CD4-positive, alpha-beta T cell treated with Interleukin-15 for 1 hour (primary cell): ENCODE results near the gene FES.

Source experiments
- DNase-seq: peaks from one replicate; pipeline ENCODE4 v3.0.0-alpha.2; 2020

The FES gene

DNA sequence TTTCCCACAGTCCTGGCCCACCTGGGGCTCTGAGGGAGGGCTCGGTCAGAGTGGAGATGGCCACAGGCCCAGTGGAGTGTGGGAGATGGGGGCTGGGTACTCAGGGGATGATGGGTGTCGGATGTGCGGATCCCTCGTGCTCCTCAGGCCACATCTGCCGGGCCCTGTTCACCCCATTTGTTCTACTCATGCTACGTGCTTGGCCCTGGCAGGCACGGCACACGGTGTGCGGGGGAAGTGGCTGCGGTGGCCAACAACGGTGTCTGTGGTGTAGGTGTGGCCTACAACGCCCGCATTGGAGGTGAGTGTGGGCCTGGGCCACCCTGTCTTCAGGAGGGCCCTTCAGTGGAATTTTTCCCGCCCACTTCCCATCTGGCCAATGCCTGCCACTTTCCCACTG lies 7.0 kb upstream of the FES start:
- DNase-seq, result no peak

GRCh38 chr15:90877996-90878395 lies 6.3 kb upstream of the FES start:
- DNase-seq, result no peak

- DNase-seq, result no peak
Observed at GRCh38 chr15:90878660-90879059, 5.6 kb upstream of the FES start.

- DNase-seq, result no peak
Observed at GRCh38 chr15:90879730-90880366, 4.5 kb upstream of the FES start.

DNA sequence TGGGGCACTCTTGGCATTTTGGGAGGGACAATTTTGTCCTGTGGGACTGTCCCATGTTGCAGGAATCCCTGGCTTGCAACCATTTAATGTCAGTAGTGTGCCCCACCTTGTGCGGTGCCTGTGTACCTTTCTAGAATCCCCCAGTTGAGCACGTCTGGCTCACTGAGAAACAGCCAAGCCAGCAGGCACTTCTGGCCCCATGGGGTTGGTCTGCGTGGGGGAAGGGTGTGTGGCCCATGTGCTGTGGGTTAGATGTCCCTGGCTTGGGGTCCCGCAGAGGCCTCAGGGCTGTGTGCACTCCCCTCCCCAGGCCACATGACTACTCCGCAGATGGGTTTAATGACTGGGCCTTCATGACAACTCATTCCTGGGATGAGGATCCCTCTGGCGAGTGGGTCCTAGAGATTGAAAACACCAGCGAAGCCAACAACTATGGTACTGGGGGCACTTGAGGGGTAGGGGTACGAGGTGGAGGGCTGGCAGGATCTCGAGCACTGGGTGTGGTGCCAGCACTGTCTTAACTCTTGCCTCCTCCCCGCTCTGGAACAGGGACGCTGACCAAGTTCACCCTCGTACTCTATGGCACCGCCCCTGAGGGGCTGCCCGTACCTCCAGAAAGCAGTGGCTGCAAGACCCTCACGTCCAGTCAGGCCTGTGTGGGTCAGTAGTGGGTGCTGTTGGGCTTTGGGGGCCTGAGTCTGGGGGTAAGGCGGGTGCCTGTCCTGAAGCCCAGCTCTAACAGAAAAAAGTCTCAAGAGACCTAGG lies 3.7 kb upstream of the FES start:
- DNase-seq, result no peak

GRCh38 chr15:90881181-90881977 lies 2.9 kb upstream of the FES start:
- DNase-seq, result no peak

DNA sequence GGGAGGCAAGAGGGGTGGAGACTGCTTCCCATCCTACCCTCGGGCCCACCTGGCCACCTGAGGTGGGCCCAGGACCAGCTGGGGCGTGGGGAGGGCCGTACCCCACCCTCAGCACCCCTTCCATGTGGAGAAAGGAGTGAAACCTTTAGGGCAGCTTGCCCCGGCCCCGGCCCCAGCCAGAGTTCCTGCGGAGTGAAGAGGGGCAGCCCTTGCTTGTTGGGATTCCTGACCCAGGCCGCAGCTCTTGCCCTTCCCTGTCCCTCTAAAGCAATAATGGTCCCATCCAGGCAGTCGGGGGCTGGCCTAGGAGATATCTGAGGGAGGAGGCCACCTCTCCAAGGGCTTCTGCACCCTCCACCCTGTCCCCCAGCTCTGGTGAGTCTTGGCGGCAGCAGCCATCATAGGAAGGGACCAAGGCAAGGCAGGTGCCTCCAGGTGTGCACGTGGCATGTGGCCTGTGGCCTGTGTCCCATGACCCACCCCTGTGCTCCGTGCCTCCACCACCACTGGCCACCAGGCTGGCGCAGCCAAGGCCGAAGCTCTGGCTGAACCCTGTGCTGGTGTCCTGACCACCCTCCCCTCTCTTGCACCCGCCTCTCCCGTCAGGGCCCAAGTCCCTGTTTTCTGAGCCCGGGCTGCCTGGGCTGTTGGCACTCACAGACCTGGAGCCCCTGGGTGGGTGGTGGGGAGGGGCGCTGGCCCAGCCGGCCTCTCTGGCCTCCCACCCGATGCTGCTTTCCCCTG lies 2.2 kb upstream of the FES start:
- no peak for DNase-seq

DNA sequence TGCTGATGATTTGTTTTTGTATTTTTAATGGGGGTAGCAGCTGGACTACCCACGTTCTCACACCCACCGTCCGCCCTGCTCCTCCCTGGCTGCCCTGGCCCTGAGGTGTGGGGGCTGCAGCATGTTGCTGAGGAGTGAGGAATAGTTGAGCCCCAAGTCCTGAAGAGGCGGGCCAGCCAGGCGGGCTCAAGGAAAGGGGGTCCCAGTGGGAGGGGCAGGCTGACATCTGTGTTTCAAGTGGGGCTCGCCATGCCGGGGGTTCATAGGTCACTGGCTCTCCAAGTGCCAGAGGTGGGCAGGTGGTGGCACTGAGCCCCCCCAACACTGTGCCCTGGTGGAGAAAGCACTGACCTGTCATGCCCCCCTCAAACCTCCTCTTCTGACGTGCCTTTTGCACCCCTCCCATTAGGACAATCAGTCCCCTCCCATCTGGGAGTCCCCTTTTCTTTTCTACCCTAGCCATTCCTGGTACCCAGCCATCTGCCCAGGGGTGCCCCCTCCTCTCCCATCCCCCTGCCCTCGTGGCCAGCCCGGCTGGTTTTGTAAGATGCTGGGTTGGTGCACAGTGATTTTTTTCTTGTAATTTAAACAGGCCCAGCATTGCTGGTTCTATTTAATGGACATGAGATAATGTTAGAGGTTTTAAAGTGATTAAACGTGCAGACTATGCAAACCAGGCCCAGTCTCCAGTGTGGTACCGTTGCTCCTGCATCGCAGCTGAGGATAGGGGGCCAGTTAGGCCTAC lies 1.4 kb upstream of the FES start:
- no peak for DNase-seq

DNA sequence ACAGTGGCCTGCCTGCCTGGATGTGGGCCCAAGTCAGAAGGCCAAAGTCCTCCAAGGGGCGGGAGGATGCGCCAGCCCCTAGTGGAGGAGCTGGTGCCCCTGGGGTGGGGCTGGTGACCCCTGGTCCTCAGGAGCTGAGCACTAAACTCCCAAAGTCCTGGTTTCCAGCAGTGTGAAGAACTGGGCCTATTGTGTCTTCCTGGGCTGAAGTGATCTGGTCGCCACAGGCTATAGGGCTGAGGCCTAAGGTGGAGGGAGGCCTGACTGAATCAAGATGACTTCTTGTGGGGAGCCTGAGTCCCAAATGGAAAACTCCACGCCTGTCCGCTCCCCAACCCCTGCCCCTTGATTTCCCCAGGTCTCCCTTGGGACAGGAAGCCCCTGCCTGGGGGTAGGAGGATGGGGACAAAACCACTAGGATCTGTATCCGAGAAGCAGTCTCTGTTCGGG lies 753 bp upstream of the FES start:
- no peak for DNase-seq

GRCh38 chr15:90884719-90885431 lies 571 bp downstream of the FES start:
- no peak for DNase-seq

DNA sequence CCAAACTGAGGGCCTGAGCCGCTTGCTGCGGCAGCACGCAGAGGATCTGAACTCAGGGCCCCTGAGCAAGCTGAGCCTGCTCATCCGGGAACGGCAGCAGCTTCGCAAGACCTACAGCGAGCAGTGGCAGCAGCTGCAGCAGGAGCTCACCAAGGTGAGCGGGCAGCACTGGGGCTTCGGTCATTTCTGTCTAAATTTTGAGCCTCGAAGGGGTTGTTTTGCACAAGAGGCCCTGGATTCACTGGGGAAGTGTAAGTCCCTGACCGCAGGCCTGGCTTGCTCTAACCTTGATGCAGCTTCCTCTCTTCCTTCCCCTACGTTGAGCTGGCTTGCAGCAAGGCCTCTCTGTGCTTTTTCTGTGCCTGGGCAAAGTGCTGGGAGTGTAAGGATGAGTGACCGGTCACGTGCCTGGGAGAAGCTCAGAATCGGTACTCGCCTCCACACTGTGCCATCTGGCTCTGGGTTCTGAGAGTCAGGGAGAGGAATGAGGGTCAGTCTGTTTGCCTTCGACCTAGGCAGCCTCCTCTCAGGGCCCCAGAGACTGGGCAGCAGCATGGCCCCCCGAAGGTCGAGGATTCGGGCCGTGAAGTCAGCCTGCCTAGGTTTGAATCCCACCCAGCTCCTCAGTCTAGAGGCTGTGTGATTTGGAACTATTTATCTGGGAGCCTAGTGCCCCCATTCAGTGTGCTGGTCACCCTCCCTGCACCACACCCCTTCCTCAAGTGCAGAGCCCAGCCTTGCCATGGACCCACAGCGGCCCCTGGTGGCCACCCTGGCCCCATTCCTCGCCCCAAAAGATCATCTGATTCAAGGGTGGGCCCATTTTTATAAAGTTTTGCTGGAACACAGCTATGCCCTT lies 1.4 kb downstream of the FES start:
- peak; percentile 77 for DNase-seq

DNA sequence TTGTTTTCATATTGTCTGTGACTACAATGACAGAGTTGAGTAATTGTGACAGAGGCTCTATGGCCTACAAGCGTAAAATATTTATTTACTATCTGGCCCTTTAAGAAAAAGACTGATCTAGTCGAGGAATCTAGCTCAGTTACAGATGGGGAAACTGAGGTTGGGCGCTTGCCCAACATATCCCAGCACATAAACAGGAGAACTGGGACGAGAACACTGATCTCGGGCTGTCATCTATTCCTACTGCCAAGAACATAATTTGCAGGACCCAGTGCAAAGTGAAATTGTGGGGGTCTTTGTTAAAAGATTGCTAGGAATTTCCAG lies 1.9 kb downstream of the FES start:
- DNase-seq, result no peak

DNA sequence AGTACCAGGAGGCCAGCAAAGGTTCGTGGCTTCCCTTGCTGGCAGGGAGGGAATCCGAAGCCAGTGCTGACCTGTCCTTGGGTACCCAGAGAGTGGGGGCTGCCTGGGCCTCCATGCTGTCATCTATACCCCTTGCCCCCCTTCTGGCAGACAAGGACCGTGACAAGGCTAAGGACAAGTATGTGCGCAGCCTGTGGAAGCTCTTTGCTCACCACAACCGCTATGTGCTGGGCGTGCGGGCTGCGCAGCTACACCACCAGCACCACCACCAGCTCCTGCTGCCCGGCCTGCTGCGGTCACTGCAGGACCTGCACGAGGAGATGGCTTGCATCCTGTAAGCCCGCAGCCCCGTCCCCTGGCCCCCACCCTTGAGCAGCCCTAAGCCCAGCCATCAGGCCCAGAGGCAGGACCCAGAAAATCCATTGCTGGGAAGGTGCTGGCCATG lies 2.8 kb downstream of the FES start:
- DNase-seq, result peak; percentile 15

DNA sequence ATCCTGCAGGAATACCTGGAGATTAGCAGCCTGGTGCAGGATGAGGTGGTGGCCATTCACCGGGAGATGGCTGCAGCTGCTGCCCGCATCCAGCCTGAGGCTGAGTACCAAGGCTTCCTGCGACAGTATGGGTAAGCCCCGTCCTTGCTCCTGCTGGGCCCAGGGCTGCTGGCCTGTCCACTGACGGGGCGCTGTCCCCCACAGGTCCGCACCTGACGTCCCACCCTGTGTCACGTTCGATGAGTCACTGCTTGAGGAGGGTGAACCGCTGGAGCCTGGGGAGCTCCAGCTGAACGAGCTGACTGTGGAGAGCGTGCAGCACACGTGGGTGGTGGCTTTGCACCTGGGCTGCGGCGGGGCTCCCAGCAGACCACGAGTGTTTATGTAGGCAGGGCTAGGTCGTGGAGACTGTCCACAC lies 5.0 kb downstream of the FES start:
- no peak for DNase-seq

- DNase-seq, result no peak
Observed at GRCh38 chr15:90889736-90890456, 5.6 kb downstream of the FES start.

DNA sequence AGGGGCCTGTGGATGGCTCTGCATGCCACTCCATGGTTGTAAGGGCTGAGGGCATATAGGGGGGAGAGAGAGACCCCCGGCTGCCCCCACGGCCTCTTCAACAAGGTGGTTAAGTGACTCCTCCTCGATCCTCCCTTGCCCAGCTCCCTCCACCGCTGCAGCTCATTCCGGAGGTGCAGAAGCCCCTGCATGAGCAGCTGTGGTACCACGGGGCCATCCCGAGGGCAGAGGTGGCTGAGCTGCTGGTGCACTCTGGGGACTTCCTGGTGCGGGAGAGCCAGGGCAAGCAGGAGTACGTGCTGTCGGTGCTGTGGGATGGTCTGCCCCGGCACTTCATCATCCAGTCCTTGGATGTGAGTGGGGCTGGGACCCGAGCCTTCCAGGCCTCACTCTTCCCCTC lies 6.5 kb downstream of the FES start:
- no peak for DNase-seq

- no peak for DNase-seq
Observed at GRCh38 chr15:90891346-90891949, 7.1 kb downstream of the FES start.

DNA sequence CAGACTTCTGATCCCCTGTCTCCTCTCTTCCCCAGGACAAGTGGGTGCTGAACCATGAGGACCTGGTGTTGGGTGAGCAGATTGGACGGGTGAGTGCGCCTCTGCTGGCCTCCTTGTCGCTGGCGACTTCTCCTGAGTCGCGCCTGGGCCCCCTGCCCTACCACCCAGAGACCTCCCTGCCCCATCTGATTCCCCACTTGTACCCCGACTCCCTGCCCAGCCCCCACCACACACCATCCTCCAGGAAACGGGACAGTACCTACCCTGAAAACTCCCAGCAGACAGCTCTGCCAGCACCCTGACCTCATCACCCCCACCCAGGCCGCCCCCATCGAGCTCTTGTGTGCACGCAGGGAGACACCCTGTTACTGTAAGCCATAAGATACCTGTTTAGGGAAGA lies 7.7 kb downstream of the FES start:
- DNase-seq, result no peak

- no peak for DNase-seq
Observed at GRCh38 chr15:90892498-90893174, 8.3 kb downstream of the FES start.
